ENCODE measurements around the gene TUBA4B. TPM values are rescaled to one million over a fixed set of nuclear protein-coding genes. Genes with fewer than 3 reads are reported as not detected.

TUBA4B gene
- total RNA-seq, 3 donors from 2014 or later (not counting 1 experiment from before 2014, with no cell fraction given), result not detected

DNA sequence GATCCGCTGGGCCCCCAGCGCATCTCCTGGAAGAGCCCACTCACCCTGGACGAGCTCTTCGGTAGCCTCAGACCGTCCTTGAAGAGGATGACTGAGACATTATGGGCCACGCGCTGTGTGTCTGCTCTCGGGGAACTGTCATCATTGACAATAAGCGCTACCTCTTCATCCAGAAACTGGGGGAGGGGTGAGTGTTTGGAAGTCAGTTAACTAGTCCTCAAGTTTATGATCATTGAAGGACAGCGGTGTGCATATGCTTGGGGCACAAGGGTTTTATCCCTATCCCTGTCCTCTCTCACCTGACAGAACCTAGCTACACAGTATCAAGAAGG is 7.2 kb upstream of the TUBA4B start:
- TF ChIP-seq, protein P1, sequence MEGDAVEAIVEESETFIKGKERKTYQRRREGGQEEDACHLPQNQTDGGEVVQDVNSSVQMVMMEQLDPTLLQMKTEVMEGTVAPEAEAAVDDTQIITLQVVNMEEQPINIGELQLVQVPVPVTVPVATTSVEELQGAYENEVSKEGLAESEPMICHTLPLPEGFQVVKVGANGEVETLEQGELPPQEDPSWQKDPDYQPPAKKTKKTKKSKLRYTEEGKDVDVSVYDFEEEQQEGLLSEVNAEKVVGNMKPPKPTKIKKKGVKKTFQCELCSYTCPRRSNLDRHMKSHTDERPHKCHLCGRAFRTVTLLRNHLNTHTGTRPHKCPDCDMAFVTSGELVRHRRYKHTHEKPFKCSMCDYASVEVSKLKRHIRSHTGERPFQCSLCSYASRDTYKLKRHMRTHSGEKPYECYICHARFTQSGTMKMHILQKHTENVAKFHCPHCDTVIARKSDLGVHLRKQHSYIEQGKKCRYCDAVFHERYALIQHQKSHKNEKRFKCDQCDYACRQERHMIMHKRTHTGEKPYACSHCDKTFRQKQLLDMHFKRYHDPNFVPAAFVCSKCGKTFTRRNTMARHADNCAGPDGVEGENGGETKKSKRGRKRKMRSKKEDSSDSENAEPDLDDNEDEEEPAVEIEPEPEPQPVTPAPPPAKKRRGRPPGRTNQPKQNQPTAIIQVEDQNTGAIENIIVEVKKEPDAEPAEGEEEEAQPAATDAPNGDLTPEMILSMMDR (IDR thresholded peaks at IDR 0.05), result no peak
- H3K27ac Mint-ChIP-seq, result peak overlapping the region; percentile 86 to 98
- ATAC-seq (peak in 1 of 3 donors; percentile 3), DNase-seq (peak in 1 of 2 donors; percentile 42)
- H3K4me3 Mint-ChIP-seq, result peak overlapping the region; percentile 94
- Histone ChIP-seq H3K27me3 (ENCODE audit: control insufficient read depth, insufficient read depth, low read length) (no peaks in the 10 kb centered on the region), H3K36me3 (ENCODE audit: control insufficient read depth, insufficient read depth, low read length) (peaks cover 29% of the 10 kb centered on the region), H3K4me3 (ENCODE audit: low read length) (peak overlapping the region; percentile 96), H3K9me3 (ENCODE audit: control insufficient read depth, insufficient read depth, low read length) (no peaks in the 10 kb centered on the region), H3K4me1 (ENCODE audit: control insufficient read depth, insufficient read depth, low read length) (peaks cover 58% of the 10 kb centered on the region), H3K27ac (ENCODE audit: low read length) (peak overlapping the region; percentile 97)
- no peaks in the 10 kb centered on the region for H3K36me3 Mint-ChIP-seq
- WGBS (ENCODE audit: insufficient coverage), result 25% methylated on average over 10 of the region's 10 CpGs
- no peaks in the 10 kb centered on the region for H3K9me3 Mint-ChIP-seq
- H3K27me3 Mint-ChIP-seq (ENCODE audit: low read depth in 2 of 2), result no peaks in the 10 kb centered on the region
- peaks cover 50 to 66% of the 10 kb centered on the region in 2 donors for H3K4me1 Mint-ChIP-seq
- intact Hi-C loops (cut with micrococcal nuclease), result loop anchor here (1.0 to 2.0 kb wide), 2 partner anchors 7 to 17 kb away; partner anchors contain the start of genes ANKZF1, ATG9A, TUBA4A and TUBA4B

DNA sequence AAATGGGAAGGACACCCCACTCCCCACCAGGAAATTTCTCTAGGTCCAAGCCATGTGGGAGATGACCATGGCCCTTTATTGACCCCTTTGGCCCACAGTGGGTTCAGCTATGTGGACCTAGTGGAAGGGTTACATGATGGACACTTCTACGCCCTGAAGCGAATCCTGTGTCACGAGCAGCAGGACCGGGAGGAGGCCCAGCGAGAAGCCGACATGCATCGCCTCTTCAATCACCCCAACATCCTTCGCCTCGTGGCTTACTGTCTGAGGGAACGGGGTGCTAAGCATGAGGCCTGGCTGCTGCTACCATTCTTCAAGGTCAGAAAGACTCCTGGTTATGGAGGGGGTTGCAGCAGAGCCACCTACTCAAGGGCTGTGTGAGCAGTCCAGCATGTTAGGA is 6.5 kb upstream of the TUBA4B start:
- peaks cover 36% of the 10 kb centered on the region for H3K36me3 ChIP-seq (ENCODE audit: control insufficient read depth, insufficient read depth, low read length)
- Mint-ChIP-seq H3K9me3 (no peaks in the 10 kb centered on the region), H3K27me3 (ENCODE audit: low read depth in 2 of 2) (no peaks in the 10 kb centered on the region), H3K4me1 (peaks cover 54 to 69% of the 10 kb centered on the region in 2 donors), H3K27ac (peak overlapping the region; percentile 86 to 98), H3K4me3 (peak overlapping the region; percentile 94), H3K36me3 (no peaks in the 10 kb centered on the region)
- no peaks in the 10 kb centered on the region for H3K27me3 ChIP-seq (ENCODE audit: control insufficient read depth, insufficient read depth, low read length)
- no peaks in the 10 kb centered on the region for H3K9me3 ChIP-seq (ENCODE audit: control insufficient read depth, insufficient read depth, low read length)
- no peak for DNase-seq
- no peak for ATAC-seq
- intact Hi-C loops (cut with micrococcal nuclease), result no loop called here
- peaks cover 65% of the 10 kb centered on the region for H3K4me1 ChIP-seq (ENCODE audit: control insufficient read depth, insufficient read depth, low read length)
- 98% methylated on average over 10 of the region's 10 CpGs for WGBS (ENCODE audit: insufficient coverage)
- TF ChIP-seq, protein P1 (IDR thresholded peaks at IDR 0.05), result no peak
- no peak overlapping the region for H3K4me3 ChIP-seq (ENCODE audit: low read length)
- peak overlapping the region; percentile 97 for H3K27ac ChIP-seq (ENCODE audit: low read length)

DNA sequence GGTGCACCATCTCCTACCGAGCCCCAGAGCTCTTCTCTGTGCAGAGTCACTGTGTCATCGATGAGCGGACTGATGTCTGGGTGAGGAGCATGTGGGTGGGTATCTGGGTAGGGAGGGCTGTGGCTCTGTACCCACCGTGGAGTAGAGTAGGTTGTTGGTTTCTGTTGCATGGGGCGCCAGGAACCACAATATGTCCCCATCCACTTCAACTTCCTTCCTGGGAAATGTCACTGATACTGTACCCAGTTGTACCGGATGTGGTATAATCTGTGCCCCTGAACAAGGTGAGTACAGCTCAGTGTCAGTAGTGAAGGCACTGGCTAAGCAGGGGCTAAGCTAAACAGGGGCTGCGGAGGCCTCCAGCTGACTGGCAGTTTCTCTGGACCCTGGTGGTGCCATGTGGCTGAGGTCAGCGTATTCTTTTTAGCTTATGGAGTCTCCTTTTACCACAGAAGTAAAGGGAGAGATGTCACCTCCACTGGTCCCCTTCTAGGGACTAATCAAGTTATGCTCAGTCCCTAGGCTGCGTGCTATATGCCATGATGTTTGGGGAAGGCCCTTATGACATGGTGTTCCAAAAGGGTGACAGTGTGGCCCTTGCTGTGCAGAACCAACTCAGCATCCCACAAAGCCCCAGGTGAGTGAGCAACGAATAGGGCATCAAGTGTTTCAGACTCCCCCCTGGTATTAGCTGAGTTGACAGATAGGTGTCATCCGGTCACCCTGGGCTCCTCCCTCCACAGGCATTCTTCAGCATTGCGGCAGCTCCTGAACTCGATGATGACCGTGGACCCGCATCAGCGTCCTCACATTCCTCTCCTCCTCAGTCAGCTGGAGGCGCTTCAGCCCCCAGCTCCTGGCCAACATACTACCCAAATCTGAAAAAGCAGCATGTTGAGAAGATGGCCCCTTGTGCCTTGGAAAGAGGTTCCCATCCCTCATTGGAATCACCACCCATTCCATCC is 5.1 kb upstream of the TUBA4B start:
- no peaks in the 10 kb centered on the region for H3K36me3 Mint-ChIP-seq

More for the DNA sequence above, 5.1 kb upstream of the TUBA4B start:
- Mint-ChIP-seq H3K9me3 (no peaks in the 10 kb centered on the region), H3K4me1 (peaks cover 54 to 83% of the 10 kb centered on the region in 2 donors), H3K27ac (peak overlapping the region; percentile 86 to 98), H3K27me3 (ENCODE audit: low read depth in 2 of 2) (no peaks in the 10 kb centered on the region), H3K4me3 (peak overlapping the region; percentile 94)
- ATAC-seq (peak; percentile 31 to 71 (median 35)), DNase-seq (peak in 1 of 2 donors; percentile 89)
- Histone ChIP-seq H3K36me3 (ENCODE audit: control insufficient read depth, insufficient read depth, low read length) (peaks cover 40% of the 10 kb centered on the region), H3K4me1 (ENCODE audit: control insufficient read depth, insufficient read depth, low read length) (peaks cover 78% of the 10 kb centered on the region), H3K27me3 (ENCODE audit: control insufficient read depth, insufficient read depth, low read length) (no peaks in the 10 kb centered on the region), H3K27ac (ENCODE audit: low read length) (peak overlapping the region; percentile 97), H3K9me3 (ENCODE audit: control insufficient read depth, insufficient read depth, low read length) (no peaks in the 10 kb centered on the region), H3K4me3 (ENCODE audit: low read length) (no peak overlapping the region)
- 52% methylated on average over 15 of the region's 17 CpGs for WGBS (ENCODE audit: insufficient coverage)
- TF ChIP-seq, protein P1 (IDR thresholded peaks at IDR 0.05), result no peak
- intact Hi-C loops (cut with micrococcal nuclease), result no loop called here
